ENCODE measurements around the gene TSHR.

Gene TSHR

DNA sequence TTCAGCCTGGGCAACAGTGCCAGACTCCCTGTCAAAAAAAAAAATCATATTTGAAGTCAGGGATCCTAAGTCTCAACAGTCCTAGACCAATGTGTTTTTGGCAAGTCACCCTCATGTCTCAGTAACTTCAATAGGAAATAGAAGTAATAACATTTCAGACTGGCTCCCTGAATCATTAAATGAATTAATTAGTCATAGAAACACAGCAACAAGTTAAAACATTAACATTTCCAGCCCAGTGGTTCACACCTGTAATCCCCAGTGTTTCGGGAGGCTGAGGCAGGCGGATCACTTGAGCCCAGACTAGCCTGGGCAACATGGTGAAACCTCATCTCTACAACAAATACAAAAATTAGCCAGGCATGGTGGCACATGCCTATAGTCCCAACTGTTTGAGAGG lies 140.1 kb downstream of the TSHR start:
- Histone ChIP-seq H3K36me3 (replicated peaks) (no peaks in the 10 kb centered on the region), H3K27ac (no peak overlapping the region), H3K4me3 (ENCODE audit: low read depth, low read length) (no peak overlapping the region), H3K27me3 (replicated peaks) (no peaks in the 10 kb centered on the region)
- TF ChIP-seq CTCF (IDR thresholded peaks at IDR 0.05; ENCODE audit: low read depth, low read length, missing control alignments): no peak
- DNase-seq: no peak
- in situ Hi-C loops (cut with HindIII; ENCODE audit: low pct_ligation_motif_present, low sequenced_read_pairs): no loop called here

DNA sequence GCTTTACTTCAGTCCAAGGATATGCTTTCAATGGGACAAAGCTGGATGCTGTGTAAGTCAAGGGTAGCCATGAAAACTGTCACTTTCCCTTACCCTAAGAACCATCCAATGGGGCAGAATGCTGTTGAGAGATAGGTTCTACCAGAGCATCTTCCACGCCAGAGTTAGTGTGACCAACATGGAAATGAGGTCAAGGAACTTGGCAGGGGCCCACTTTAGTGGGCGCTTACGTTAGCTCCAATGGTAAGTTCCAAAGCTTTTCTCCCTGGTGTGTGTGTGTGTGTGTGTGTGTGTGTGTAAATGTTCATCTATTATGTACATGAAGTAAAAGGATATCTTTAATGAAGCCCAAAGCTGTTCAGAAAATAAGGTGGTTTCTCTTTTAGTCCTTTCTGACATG lies 141.2 kb downstream of the TSHR start:
- in situ Hi-C loops (cut with HindIII; ENCODE audit: low pct_ligation_motif_present, low sequenced_read_pairs): no loop called here
- Histone ChIP-seq H3K36me3 (replicated peaks) (no peaks in the 10 kb centered on the region), H3K27ac (no peak overlapping the region), H3K4me3 (ENCODE audit: low read depth, low read length) (no peak overlapping the region), H3K27me3 (replicated peaks) (no peaks in the 10 kb centered on the region)
- no peak for DNase-seq
- TF ChIP-seq CTCF (IDR thresholded peaks at IDR 0.05; ENCODE audit: low read depth, low read length, missing control alignments): no peak

GRCh38 chr14:81102217-81102616 lies 146.8 kb downstream of the TSHR start:
- in situ Hi-C loops (cut with HindIII; ENCODE audit: low pct_ligation_motif_present, low sequenced_read_pairs): no loop called here
- Histone ChIP-seq H3K36me3 (replicated peaks) (no peaks in the 10 kb centered on the region), H3K27me3 (replicated peaks) (no peaks in the 10 kb centered on the region), H3K27ac (no peak overlapping the region), H3K4me3 (ENCODE audit: low read depth, low read length) (no peak overlapping the region)
- DNase-seq: no peak
- no peak for TF ChIP-seq CTCF (IDR thresholded peaks at IDR 0.05; ENCODE audit: low read depth, low read length, missing control alignments)

GRCh38 chr14:81103443-81103842 lies 148.0 kb downstream of the TSHR start:
- Histone ChIP-seq H3K4me3 (ENCODE audit: low read depth, low read length) (no peak overlapping the region), H3K27ac (no peak overlapping the region), H3K27me3 (replicated peaks) (no peaks in the 10 kb centered on the region), H3K36me3 (replicated peaks) (no peaks in the 10 kb centered on the region)
- no peak for TF ChIP-seq CTCF (IDR thresholded peaks at IDR 0.05; ENCODE audit: low read depth, low read length, missing control alignments)
- DNase-seq: no peak
- in situ Hi-C loops (cut with HindIII; ENCODE audit: low pct_ligation_motif_present, low sequenced_read_pairs): no loop called here

- DNase-seq: no peak
- H3K4me3 ChIP-seq (ENCODE audit: low read depth, low read length): no peak overlapping the region
- H3K27ac ChIP-seq: no peak overlapping the region
- no peak for TF ChIP-seq CTCF (IDR thresholded peaks at IDR 0.05; ENCODE audit: low read depth, low read length, missing control alignments)
- in situ Hi-C loops (cut with HindIII; ENCODE audit: low pct_ligation_motif_present, low sequenced_read_pairs): no loop called here
- no peaks in the 10 kb centered on the region for H3K27me3 ChIP-seq (replicated peaks)
- no peaks in the 10 kb centered on the region for H3K36me3 ChIP-seq (replicated peaks)
Measured at GRCh38 chr14:81105378-81105777, 150.0 kb downstream of the TSHR start.

- Histone ChIP-seq H3K27me3 (replicated peaks) (no peaks in the 10 kb centered on the region), H3K27ac (no peak overlapping the region), H3K4me3 (ENCODE audit: low read depth, low read length) (no peak overlapping the region), H3K36me3 (replicated peaks) (no peaks in the 10 kb centered on the region)
- in situ Hi-C loops (cut with HindIII; ENCODE audit: low pct_ligation_motif_present, low sequenced_read_pairs): no loop called here
- no peak for DNase-seq
- no peak for TF ChIP-seq CTCF (IDR thresholded peaks at IDR 0.05; ENCODE audit: low read depth, low read length, missing control alignments)
Measured at GRCh38 chr14:81105961-81106360, 150.5 kb downstream of the TSHR start.

Measured in brain microvascular endothelial cell (primary cell).